Esophagus squamous epithelium (tissue), 5 donors: ENCODE results near the gene KCNQ1. TPM values are rescaled to one million over a fixed set of nuclear protein-coding genes. Genes with fewer than 3 reads are reported as not detected.

ENCODE experiments used
- DNase-seq: peaks from one replicate; lab custom pipeline; 2025; lab: John Stamatoyannopoulos, UW
- H3K27ac ChIP-seq, 4 donors: fragments of 200-600 bp; sonication (generic); one replicate each; pipeline ENCODE4 v1.5.1; 2016 to 2019; ENCODE audit warnings: mild to moderate bottlenecking in 1 of 4
- H3K27me3 ChIP-seq, 4 donors: fragments of 200-600 bp; sonication (generic); 1 replicate in 3 of 4; 2 replicates in 1 of 4; pipeline versions ENCODE4 v1.5.1 to v1.6.0; 2017 to 2021; ENCODE audit warnings: antibody characterized with exemption in 1 of 4
- H3K36me3 ChIP-seq, 3 donors: fragments of 200-600 bp; sonication (generic); one replicate each; pipeline ENCODE4 v1.5.1; 2016 to 2019
- H3K4me1 ChIP-seq, 3 donors: fragments of 200-600 bp; sonication (generic); one replicate each; pipeline ENCODE4 v1.5.1; 2017 to 2019
- H3K4me3 ChIP-seq, 4 donors: fragments of 200-600 bp; sonication (generic); 1 replicate in 3 of 4; 2 replicates in 1 of 4; pipeline ENCODE4 v1.5.1; 2016 to 2019; ENCODE audit warnings: mild to moderate bottlenecking in 2 of 4, moderate library complexity in 1 of 4
- H3K9me3 ChIP-seq, 3 donors: fragments of 200-600 bp; sonication (generic); one replicate each; pipeline ENCODE4 v1.5.1; 2016 to 2019
- CTCF ChIP-seq, 6 experiments: fragments of 450-650 bp in 4 of 6; fragments of 200-600 bp in 2 of 6; sonication (generic) in 2 of 6; IDR thresholded peaks; one replicate each; pipeline ENCODE4 v1.5.1; 2016 to 2019; ENCODE audit warnings: antibody characterized with exemption in 6 of 6, mild to moderate bottlenecking in 4 of 6, moderate library complexity in 4 of 6
- POLR2A ChIP-seq, 4 donors: fragments of 450-650 bp; IDR thresholded peaks; one replicate each; pipeline ENCODE4 v1.6.1; 2017; ENCODE audit warnings: antibody characterized with exemption in 4 of 4, mild to moderate bottlenecking in 4 of 4, moderate library complexity in 3 of 4
- WGBS, 2 donors: methylation state at CpG; one replicate each; pipeline ENCODE4 v1.1.5; 2018; 5-methylcytosine and 5-hydroxymethylcytosine counted together
- intact Hi-C: fragments of 100-400 bp; cut with DNase I; formaldehyde crosslinking; loops from one replicate; pipeline ENCODE4 v1.15.0; 2022
- total RNA-seq, 4 donors: library from RNA; depleted of rRNA; stranded (reverse); fragments of >200 nt; gene quantifications; one replicate each; pipeline ENCODE4 v1.1.0, GENCODE V29; 2016
- donor health status: DM: yes; HTN: yes; CAD: no.

Gene KCNQ1
- total RNA-seq, 4 donors from 2014 or later: 0.61 to 3.1 (median 0.72) TPM

DNA sequence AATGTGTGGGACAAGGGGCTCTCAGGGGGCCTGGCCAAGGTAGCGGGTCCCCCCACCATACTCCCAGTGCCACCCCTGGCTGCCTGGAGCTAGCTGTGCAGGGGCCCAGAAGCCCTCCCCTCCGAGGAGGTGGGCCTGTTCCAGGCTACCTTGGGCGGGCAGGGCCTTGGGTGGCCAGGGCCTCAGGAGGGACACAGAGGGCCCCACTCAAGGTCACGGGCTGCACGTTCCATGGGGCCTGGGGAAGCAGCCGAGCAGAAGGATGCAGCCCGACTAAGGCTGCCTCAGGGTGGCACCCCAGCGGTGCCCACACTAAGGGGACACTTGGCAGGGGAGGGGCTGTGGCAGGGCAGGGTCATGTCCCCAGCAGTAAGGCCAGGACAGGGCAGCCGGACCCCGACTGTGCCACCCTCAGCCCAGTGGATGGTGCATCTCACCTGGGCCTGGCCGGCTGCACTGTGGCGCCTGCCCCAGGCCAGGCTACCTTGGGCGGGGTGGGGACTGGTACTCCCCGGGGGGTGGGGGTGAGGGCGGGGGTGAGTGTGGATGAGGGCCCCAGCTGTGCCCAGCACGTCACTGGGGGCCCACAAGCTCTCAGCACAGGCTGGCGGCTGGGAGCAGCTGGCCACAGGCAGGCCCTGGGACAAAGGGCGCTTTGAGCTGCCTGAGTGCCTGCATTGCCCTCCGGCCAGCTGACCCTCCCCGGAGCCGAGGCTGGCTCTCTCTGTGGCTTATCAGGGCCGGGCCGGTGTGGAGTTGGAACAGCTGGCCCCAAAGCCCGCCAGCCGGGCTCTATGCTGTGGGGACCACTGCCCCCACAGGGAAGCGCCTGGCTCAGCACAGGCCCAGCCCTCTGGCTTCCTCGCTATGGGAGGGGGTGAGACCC is 117.1 kb downstream of the KCNQ1 start:
- H3K9me3 ChIP-seq: no peaks in the 10 kb centered on the region
- no peaks in the 10 kb centered on the region for H3K4me1 ChIP-seq
- no peak overlapping the region for H3K27ac ChIP-seq
- H3K27me3 ChIP-seq: no peaks in the 10 kb centered on the region
- no peak overlapping the region for H3K4me3 ChIP-seq
- DNase-seq: no peak
- intact Hi-C loops: no loop called here
- no peaks in the 10 kb centered on the region for H3K36me3 ChIP-seq
- 100% methylated on average over 4 of the region's 27 CpGs; no CpG with 5 or more reads in 1 of the 2 donors for WGBS, 2 donors
- TF ChIP-seq POLR2A (IDR thresholded peaks at IDR 0.05): no peak
- no peak for TF ChIP-seq CTCF (IDR thresholded peaks at IDR 0.05)

DNA sequence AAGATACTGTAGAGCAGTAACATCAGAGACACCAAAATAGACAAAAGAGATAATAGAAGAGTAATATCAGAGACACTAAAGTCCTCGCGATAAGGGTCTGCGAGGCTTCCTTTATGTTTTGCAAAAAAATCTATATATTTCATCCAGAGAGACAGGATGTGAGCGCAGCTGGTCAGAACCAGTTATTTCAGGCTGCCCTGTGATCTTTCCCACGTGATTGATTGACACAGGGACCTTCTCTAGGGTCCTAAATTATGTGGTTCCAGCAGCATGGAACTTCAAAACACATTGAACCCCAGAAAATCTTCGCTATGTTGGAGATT is 118.0 kb downstream of the KCNQ1 start:
- no peaks in the 10 kb centered on the region for H3K36me3 ChIP-seq
- H3K27ac ChIP-seq: no peak overlapping the region
- no peaks in the 10 kb centered on the region for H3K27me3 ChIP-seq
- TF ChIP-seq POLR2A (IDR thresholded peaks at IDR 0.05) (no peak), CTCF (IDR thresholded peaks at IDR 0.05) (no peak)
- no peak overlapping the region for H3K4me3 ChIP-seq
- WGBS, 2 donors: 79 to 94% methylated on average over 6 of the region's 6 CpGs
- no peak for DNase-seq
- H3K4me1 ChIP-seq: no peaks in the 10 kb centered on the region
- no peaks in the 10 kb centered on the region for H3K9me3 ChIP-seq
- intact Hi-C loops: no loop called here

DNA sequence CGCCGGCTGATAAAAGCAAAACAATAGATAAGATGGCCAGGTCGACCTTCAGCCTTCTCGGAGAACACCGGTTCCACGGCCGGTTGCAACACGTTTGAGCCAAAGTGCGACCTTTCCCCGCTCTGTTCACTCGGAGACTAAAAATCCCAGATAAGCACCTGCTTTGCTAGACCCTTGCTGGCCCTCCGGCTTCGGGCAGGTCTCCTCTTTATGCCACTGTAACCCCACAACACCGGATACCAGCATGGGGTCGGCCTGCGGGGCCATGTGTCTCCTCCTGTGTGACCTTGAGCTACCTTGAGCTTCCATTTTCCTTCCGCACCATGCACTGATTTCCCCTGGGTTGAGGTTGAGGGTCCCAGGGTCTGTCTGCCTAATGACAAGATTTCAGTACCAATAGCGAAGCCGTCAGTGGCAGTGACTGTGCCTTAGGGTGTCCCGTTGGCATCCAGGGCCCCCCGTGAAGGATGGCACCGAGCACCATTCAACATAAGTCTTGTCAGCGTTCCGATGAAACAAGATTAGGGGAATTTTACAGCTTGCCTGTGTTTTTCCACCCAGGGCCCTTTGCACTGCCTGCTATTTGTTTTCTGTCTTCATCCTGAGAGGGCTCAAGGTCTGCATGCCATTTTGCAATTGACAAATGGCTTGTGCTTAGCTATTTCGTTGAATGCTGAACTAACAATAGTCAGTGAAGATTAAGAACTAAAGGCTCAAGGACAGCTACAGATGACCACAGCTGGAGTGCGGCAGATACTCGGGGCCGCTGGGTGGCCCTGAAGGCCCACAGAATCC is 118.6 kb downstream of the KCNQ1 start:
- Histone ChIP-seq H3K9me3 (no peaks in the 10 kb centered on the region), H3K4me3 (no peak overlapping the region), H3K27ac (no peak overlapping the region), H3K4me1 (no peaks in the 10 kb centered on the region), H3K27me3 (no peaks in the 10 kb centered on the region), H3K36me3 (no peaks in the 10 kb centered on the region)
- DNase-seq: no peak
- intact Hi-C loops: no loop called here
- no peak for TF ChIP-seq POLR2A (IDR thresholded peaks at IDR 0.05)
- TF ChIP-seq CTCF (IDR thresholded peaks at IDR 0.05): no peak
- 85 to 90% methylated on average over 19 to 21 of the region's 28 CpGs for WGBS, 2 donors

DNA sequence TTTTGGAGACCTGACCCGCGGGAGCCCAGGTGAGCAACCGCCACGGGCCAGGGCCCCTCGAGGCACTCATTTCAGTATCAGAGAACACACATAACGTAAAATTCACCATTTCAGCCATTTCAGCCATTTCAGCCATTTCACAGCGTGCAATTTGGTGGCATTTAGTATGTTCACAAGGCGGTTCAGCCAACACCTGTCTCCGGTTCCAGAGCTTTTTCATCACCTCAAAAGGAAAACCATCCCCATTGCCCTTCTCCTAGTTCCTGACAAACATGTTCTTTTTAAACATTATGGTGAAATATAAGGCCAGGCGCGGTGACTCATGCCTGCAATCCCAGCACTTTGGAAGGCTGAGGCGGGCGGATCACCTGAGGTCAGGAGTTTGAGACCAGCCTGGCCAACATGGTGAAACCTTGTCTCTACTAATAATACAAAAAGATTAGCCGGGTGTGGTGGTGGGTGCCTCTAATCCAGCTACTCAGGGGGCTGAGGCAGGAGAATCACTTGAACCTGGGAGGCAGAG is 119.3 kb downstream of the KCNQ1 start:
- no peaks in the 10 kb centered on the region for H3K4me1 ChIP-seq
- H3K27ac ChIP-seq: no peak overlapping the region
- H3K36me3 ChIP-seq: no peaks in the 10 kb centered on the region
- TF ChIP-seq POLR2A (IDR thresholded peaks at IDR 0.05) (no peak), CTCF (IDR thresholded peaks at IDR 0.05) (no peak)
- no peak overlapping the region for H3K4me3 ChIP-seq
- DNase-seq: no peak
- no peaks in the 10 kb centered on the region for H3K27me3 ChIP-seq
- no peaks in the 10 kb centered on the region for H3K9me3 ChIP-seq
- WGBS, 2 donors: 91 to 93% methylated on average over 11 to 12 of the region's 14 CpGs
- intact Hi-C loops: no loop called here
